GM19240 (cell line): Measurements from ENCODE around the gene SYNRG.
"Not testable (repeated sequence)": the region's sequence is repeated elsewhere in the genome, so short reads cannot be mapped to it uniquely, and the experiment has no call there.

Experiments
- DNase-seq: peaks from one replicate; pipeline ENCODE4 v3.0.0; 2011; ENCODE audit warnings: low spot score; ENCODE audit not compliant: insufficient read length

The SYNRG gene

GRCh38 chr17:37545486-37545885, 63.7 kb downstream of the SYNRG start:
- no peak for DNase-seq

- DNase-seq, result no peak
Measured at GRCh38 chr17:37543637-37544052, 65.6 kb downstream of the SYNRG start.

GRCh38 chr17:37541880-37542660, 67.1 kb downstream of the SYNRG start:
- DNase-seq, result no peak

- DNase-seq, result no peak
Measured at GRCh38 chr17:37538981-37539659, 70.1 kb downstream of the SYNRG start.

- no peak for DNase-seq
Measured at GRCh38 chr17:37535906-37536305, 73.3 kb downstream of the SYNRG start.

GRCh38 chr17:37532756-37533155, 76.5 kb downstream of the SYNRG start:
- no peak for DNase-seq

- no peak for DNase-seq
Measured at GRCh38 chr17:37530420-37530819, 78.8 kb downstream of the SYNRG start.

- DNase-seq, result peak; percentile 11
Measured at GRCh38 chr17:37527249-37527851, 81.9 kb downstream of the SYNRG start.

- DNase-seq, result no peak
Measured at GRCh38 chr17:37523715-37524219, 85.5 kb downstream of the SYNRG start.

- no peak for DNase-seq
Measured at GRCh38 chr17:37521821-37522220, 87.4 kb downstream of the SYNRG start.

GRCh38 chr17:37520174-37520573, 89.0 kb downstream of the SYNRG start:
- no peak for DNase-seq

- no peak for DNase-seq
Measured at GRCh38 chr17:37519251-37519985, 89.8 kb downstream of the SYNRG start.

GRCh38 chr17:37518826-37519225, 90.4 kb downstream of the SYNRG start:
- DNase-seq, result no peak

GRCh38 chr17:37517881-37518280, 91.3 kb downstream of the SYNRG start:
- no peak for DNase-seq

- DNase-seq, result no peak
Measured at GRCh38 chr17:37516127-37516571, 93.1 kb downstream of the SYNRG start.

- DNase-seq, result no peak
Measured at GRCh38 chr17:37513711-37514110, 95.5 kb downstream of the SYNRG start.

- DNase-seq, result no peak
Measured at GRCh38 chr17:37512442-37513068, 96.7 kb downstream of the SYNRG start.

- DNase-seq, result not testable (repeated sequence)
Measured at GRCh38 chr17:37511642-37512041, 97.6 kb downstream of the SYNRG start.

- DNase-seq, result no peak
Measured at GRCh38 chr17:37510056-37510455, 99.2 kb downstream of the SYNRG start.

- DNase-seq, result no peak
Measured at GRCh38 chr17:37507111-37507510, 102.1 kb downstream of the SYNRG start.

- no peak for DNase-seq
Measured at GRCh38 chr17:37506678-37507077, 102.5 kb downstream of the SYNRG start.
